GM18951 (cell line): ENCODE results near the gene CXorf66.
"Not testable (repeated sequence)": the region's sequence is repeated elsewhere in the genome, so short reads cannot be mapped to it uniquely, and the experiment has no call there.

Source experiments
- POLR2A ChIP-seq: IDR thresholded peaks from 4 replicates; pipeline ENCODE4 v1.6.1; 2011; ENCODE audit warnings: mild to moderate bottlenecking; ENCODE audit not compliant: insufficient read length, insufficient read depth; ENCODE audit errors: extremely low read depth
- in situ Hi-C: fragments of 300-500 bp; cut with MboI; formaldehyde crosslinking; loops from one replicate; pipeline ENCODE4 v1.12.0; 2022; ENCODE audit warnings: low sequenced_read_pairs, mixed read lengths, inconsistent platforms; ENCODE audit not compliant: unreplicated experiment

The CXorf66 gene, protein sequence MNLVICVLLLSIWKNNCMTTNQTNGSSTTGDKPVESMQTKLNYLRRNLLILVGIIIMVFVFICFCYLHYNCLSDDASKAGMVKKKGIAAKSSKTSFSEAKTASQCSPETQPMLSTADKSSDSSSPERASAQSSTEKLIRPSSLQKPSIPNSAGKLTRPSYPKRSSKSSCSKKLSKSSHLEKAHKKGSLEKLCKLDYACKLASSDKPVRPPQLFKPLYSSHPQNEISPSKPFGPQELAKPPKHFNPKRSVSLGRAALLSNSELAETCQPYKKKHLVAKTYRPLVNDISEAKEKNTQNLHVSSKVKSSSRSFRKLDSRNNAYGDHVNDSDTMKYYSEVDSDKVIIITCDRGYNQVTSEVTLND

DNA sequence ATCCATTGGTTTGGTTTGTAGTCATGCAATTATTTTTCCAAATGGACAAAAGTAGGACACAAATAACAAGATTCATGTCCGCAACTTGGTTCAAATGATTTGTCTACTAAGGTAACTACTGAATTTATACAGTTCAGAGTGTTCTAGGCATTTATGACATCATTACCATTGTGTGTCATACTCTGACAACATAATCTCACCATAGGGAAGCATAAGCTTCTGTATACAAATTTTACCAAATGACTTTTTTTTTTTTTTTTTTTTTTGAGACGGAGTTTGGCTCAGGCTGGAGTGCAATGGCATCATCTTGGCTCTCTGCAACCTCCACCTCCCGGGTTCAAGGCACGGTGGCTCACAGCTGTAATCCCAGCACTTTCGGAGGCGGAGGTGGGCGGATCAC is at the start of gene CXorf66:
CXorf66 (minus strand) TSS at position 101 of the 400 bp plus-strand sequence; CDS start at position 76, 25 bp downstream.
- no peak for TF ChIP-seq POLR2A
- in situ Hi-C loops: no loop called here

DNA sequence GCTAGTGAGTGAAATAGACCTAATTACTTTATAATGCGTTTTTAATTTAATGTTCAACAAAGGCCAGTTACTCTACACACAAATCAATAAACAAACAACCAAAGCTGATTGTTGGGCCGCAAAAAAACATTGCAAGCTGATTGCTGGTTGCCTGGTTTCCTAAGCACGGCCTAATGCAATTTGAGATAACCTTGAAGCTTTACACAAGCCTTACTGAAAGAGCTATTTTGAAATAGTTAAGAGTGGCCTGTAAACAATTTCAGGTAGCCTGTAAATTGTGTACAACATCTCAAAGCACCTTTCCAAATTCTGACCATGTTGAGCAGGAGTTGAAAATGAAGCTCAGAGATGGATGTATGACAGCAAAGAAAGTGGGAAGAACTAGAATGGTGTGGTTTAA is 17.5 kb upstream of the CXorf66 start:
- in situ Hi-C loops: no loop called here

DNA sequence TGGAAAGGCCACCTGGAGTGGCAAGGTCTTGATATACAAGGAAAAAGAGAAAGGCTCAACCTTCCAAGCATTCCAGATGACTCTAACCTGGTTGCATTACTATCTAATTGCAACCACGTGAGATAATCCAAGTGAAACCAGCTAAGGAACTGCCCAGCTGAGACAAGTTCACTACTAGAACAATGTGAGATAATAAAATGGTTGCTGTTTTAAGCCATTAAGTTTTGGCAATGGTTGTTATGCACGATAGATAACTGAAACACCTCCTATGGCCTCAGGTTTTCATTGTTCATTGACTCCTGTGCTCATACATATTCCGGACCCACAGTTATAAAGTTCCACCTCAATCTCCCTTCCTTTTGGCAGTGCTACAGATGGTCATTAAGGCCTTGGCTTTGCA is 9.2 kb upstream of the CXorf66 start:
- TF ChIP-seq POLR2A: no peak
- in situ Hi-C loops: no loop called here

More for the DNA sequence above, 17.5 kb upstream of the CXorf66 start:
- no peak for TF ChIP-seq POLR2A

DNA sequence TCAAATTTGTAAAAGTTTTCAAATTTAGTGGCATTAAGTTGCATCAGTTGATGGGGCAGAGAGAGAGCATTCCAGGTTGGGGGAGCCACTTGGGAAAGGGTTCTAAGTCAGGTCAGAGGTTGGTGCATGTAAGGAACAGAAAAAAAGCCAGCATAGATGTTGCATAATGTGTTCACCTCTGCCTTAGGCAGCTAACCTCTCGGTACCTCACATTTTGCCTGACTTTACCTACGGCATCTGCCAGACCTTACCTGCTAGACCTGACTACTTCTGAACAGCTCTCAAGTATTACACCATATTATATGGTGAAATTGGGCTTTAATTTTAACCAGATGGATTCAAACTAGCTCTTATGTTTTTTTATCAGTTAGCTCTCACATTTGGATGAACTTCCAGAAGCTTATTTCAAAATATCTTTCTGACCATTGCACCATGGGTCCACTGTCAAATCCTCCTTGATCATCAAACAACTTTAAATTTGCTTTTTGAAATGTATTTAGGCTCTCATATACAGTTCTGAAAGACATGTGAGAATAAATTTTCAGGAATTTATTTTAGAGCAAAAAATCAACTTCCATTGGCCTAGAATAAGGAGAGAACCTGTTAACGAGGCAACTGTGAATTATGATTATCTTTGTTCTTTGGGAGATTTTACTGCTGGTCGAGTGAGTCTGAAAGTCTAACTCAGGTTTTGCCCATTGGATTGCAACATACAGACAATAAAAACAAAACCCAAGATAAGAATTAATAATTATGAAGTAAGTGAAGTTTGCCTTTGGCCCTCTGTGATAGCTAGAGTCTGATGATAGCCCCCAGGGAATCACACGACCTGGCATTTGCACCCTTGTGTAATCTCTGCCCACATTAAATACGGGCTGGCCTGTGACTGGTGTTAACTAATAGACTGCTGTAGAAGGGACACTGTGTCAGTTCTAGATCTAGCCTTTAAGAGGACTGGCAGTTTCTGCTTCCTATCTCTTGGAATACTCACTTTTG is 7.6 kb upstream of the CXorf66 start:
- in situ Hi-C loops: no loop called here
- no peak for TF ChIP-seq POLR2A

DNA sequence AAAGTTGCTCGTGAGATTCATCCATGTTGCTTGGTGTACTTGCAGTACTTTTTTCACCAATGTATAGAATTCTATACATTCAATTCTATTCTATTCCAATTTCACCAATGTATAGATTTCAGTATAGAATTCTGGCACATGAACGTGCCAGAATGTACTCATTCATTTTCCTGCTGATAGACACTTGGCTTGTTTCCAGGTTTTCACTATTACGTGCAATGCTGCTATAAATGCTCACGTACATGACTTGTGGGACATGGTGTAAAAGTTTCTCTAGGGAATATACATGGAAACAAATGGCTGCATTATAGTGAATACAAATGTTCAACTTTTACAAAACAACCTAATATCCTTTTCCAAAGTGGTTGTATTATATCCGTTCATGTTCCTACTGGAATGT is 6.8 kb upstream of the CXorf66 start:
- in situ Hi-C loops: no loop called here
- no peak for TF ChIP-seq POLR2A

DNA sequence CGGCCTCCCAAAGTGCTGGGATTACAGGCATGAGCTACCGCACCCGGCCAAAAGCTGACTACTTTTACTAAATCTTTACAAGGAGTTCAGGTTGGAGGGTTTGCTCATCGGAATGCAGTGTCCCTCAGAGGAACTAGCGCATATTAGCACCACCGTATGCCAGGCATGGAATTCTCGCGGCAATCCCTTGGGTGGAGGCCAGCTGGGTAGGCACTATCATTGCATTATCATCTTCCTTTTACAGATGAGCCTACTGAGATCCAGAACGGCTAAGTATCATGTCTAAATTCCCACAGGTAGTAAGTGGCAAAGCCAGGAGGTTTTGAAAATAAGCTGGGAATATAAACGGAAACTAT is 6.1 kb upstream of the CXorf66 start:
- no peak for TF ChIP-seq POLR2A
- in situ Hi-C loops: no loop called here

DNA sequence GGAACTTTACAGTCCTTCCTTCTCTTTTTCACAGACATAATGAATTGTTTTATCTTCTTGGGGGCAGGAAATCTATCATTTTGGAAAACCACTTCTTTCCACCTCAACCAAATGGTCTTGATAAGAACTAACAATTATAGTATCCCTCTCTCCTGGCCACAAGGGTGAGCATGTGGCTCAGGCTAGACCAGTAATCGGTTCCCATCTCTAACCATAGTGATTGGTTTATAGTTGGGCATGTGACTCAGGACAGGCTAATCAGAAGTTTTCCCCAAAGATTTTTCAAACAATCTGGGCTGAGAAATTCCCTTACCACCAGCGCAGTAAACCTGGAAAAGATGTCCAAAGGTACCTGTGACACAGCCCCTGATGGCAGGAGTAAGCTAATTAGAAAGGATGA is 4.0 kb upstream of the CXorf66 start:
- in situ Hi-C loops: no loop called here
- no peak for TF ChIP-seq POLR2A

DNA sequence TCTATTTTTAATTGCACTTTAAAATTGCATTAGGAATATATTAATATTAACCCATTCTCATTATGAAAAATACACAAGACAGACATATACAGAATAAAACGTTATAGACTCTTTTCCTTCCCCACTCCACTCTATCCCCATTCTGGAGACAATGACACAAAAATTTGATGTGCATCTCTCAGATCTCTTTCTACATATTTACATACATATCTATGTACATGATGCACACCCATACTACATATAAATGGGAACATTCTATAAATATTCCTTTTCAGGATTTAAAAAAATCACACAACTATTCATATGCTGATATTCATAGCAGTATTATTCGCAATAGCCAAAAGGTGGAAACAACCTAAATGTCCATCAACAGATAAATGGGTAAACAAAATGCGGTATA is 2.4 kb upstream of the CXorf66 start:
- in situ Hi-C loops: no loop called here
- no peak for TF ChIP-seq POLR2A

DNA sequence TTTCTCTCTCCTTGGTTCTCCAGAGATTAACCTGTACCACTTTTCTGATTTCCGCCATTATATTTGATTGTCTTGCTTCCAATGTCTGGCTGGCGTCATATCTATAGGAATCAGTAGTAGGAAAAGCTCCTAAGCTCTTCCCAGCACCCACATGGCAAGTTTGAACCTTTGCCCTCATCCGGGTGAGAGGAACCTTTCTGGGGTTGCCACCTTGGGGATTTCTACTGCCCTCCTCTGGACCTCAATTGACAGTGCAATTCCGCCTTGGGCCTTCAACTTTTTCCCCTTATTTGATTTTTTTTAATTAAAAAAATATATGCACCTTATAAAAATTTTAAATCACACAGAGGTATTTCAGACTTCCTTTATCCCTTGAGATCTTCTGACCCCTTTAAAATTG is 2.0 kb upstream of the CXorf66 start:
- TF ChIP-seq POLR2A: no peak
- in situ Hi-C loops: no loop called here

DNA sequence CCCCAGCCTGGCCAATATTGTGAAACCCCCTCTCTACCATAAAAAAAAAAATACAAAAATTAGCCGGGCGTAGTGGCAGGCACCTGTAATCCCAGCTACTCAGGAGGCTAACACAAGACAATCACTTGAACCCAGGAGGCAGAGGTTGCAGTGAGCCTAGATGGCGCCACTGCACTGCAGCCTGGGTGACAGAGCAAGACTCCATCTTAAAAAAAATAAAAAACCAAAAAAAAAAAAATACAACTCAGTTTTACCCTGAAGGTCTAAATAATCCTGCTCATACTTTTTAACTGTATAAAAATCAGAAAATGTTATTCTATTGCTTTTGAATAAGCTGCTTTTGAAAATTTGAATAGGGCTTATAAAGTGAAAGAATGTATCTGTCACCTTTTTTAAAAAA is 838 bp upstream of the CXorf66 start:
- in situ Hi-C loops: not testable (repeated sequence)

DNA sequence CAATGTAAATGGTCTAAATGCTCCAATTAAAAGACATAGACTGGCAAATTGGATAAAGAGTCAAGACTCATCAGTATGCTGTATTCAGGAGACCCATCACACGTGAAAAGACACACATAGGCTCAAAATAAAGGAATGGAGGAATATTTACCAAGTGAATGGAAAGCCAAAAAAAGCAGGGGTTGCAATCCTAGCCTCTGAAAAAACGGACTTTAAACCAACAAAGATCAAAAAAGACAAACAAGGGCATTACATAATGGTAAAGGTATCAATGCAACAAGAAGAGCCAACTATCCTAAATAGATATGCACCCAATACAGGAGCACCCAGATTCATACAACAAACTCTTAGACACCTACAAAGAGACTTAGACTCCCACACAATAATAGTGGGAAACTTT is 4.2 kb downstream of the CXorf66 start:
- in situ Hi-C loops: not testable (repeated sequence)

DNA sequence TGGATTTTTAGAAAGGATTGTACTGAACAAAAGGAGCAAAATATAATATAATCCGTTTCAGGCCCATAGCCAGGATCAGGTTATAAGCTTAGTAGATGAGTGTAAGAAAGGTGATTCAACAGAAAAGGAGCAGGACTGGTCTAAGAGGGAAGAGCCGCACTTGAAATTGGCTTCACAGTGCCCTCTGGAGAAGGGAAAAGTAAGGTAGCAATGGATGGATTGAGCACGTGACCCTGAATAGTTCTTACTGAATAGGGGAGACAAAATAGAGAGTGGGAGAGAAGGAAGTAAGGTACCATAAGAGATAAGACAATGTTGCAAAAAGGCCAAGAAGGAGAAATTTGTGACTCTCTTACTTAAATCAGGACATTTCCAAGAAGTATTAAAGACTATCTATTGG is 15.6 kb downstream of the CXorf66 start:
- in situ Hi-C loops: no loop called here
- no peak for TF ChIP-seq POLR2A

DNA sequence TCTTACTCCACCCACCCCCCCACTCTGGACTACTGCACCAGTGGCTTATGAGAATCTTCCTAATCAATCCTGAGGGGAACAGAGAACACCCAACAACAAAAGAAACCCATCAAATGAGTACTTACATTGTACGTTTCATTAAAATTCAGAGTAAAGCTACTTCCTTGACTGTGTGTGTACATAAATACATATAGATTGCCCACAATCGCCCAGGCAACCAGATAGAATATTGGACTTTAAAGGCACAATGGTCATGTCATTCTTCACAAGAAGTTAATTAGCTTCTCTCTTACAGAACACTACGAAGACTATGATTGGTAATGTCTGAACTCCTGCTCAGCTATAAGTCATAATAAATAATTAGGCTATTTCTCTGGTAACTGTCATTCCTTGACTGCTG is 20.2 kb downstream of the CXorf66 start:
- no peak for TF ChIP-seq POLR2A
- in situ Hi-C loops: no loop called here

DNA sequence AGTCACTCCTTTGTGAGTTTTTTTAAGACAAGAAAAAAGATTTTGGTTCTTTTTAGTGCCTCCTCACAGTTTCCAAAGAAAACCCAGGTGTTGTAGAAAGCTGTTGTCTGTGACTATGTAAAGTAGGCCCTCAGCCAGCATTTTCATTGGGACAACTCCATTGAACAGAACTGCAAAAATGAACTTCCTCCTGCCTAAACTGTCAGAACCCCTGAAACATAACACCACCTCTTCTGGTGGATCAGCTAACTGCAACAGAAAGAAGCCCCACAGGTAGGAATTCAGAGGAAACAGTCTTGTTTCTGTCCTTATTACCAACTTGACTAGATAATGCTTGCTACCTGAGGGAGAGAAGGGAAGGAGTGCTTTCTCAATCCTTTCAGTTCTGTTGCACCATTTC is 29.1 kb downstream of the CXorf66 start:
- in situ Hi-C loops: no loop called here

DNA sequence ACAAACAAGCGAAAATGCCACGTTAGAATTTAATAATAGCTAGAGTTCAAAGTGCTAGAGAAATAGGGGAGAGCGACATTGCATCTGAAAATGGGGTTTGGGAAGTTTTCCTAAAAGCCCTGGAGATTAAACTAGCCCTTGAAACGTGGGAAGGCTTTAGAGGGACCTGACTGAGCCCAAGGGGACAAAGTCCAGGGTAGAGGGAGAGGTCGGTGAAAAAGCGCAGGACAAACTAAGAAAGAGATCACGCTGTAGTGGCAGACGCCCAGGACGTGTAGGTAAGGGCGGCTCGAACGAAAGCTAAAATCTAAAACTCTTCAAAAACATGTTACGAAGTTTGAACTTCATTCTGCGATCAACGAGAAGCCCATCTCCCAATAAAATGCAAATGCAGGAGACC is 31.4 kb downstream of the CXorf66 start:
- in situ Hi-C loops: no loop called here
- TF ChIP-seq POLR2A: no peak

More for the DNA sequence above, 29.1 kb downstream of the CXorf66 start:
- no peak for TF ChIP-seq POLR2A
